ENCODE measurements around the gene MCRIP1.

The MCRIP1 gene

DNA sequence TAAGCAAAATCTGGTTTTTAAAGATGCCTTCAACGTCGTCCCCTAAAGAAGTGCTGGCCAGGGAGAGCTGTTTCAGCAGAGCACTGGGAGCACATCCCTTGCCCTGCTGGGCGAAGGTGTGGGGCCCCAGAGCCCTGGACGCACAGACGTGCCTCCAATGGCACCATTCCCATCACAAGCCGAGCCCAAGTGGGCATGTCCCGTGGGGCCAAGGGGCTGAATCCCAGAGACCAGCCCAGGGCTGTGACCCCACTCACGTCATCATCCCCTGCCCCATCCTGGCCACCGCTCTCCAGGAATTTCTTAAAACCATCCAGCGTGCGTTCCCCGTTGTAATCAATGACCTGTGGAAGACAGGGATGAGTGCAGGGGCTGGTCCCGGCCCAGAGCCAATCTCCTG, 11.8 kb upstream of the MCRIP1 start:
- TF ChIP-seq ZNF70 (CRISPR knock-in tag; IDR thresholded peaks at IDR 0.05) (no peak), ZNF565 (CRISPR knock-in tag; conservative IDR thresholded peaks at IDR 0.05; ENCODE audit: low read depth) (no peak), ZC3H10 (CRISPR knock-in tag; IDR thresholded peaks at IDR 0.05) (no peak), RARB (CRISPR knock-in tag; IDR thresholded peaks at IDR 0.05) (no peak), BACH2 (CRISPR knock-in tag; IDR thresholded peaks at IDR 0.05; ENCODE audit: borderline replicate concordance) (no peak), CSDC2 (CRISPR knock-in tag; IDR thresholded peaks at IDR 0.05) (no peak), ZFP30 (CRISPR knock-in tag; IDR thresholded peaks at IDR 0.05) (no peak), ISL1 (CRISPR knock-in tag; IDR thresholded peaks at IDR 0.05) (no peak), PPARA (CRISPR knock-in tag; IDR thresholded peaks at IDR 0.05; ENCODE audit: borderline replicate concordance) (no peak), SNAI2 (CRISPR knock-in tag; IDR thresholded peaks at IDR 0.05) (no peak), GLIS3 (CRISPR knock-in tag; IDR thresholded peaks at IDR 0.05) (no peak), TOX (CRISPR knock-in tag; IDR thresholded peaks at IDR 0.05; ENCODE audit: borderline replicate concordance) (no peak), ZFP3 (CRISPR knock-in tag; IDR thresholded peaks at IDR 0.05) (no peak), TCF4 (CRISPR knock-in tag; IDR thresholded peaks at IDR 0.05; ENCODE audit: borderline replicate concordance) (no peak), ESRRG (CRISPR knock-in tag; IDR thresholded peaks at IDR 0.05) (no peak), ARNTL (CRISPR knock-in tag; IDR thresholded peaks at IDR 0.05; ENCODE audit: borderline replicate concordance, low read depth) (no peak)
- TF ChIP-seq, protein P1, sequence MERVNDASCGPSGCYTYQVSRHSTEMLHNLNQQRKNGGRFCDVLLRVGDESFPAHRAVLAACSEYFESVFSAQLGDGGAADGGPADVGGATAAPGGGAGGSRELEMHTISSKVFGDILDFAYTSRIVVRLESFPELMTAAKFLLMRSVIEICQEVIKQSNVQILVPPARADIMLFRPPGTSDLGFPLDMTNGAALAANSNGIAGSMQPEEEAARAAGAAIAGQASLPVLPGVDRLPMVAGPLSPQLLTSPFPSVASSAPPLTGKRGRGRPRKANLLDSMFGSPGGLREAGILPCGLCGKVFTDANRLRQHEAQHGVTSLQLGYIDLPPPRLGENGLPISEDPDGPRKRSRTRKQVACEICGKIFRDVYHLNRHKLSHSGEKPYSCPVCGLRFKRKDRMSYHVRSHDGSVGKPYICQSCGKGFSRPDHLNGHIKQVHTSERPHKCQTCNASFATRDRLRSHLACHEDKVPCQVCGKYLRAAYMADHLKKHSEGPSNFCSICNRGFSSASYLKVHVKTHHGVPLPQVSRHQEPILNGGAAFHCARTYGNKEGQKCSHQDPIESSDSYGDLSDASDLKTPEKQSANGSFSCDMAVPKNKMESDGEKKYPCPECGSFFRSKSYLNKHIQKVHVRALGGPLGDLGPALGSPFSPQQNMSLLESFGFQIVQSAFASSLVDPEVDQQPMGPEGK (CRISPR knock-in tag; IDR thresholded peaks at IDR 0.05; ENCODE audit: borderline replicate concordance), result no peak
- TF ChIP-seq, protein P2, sequence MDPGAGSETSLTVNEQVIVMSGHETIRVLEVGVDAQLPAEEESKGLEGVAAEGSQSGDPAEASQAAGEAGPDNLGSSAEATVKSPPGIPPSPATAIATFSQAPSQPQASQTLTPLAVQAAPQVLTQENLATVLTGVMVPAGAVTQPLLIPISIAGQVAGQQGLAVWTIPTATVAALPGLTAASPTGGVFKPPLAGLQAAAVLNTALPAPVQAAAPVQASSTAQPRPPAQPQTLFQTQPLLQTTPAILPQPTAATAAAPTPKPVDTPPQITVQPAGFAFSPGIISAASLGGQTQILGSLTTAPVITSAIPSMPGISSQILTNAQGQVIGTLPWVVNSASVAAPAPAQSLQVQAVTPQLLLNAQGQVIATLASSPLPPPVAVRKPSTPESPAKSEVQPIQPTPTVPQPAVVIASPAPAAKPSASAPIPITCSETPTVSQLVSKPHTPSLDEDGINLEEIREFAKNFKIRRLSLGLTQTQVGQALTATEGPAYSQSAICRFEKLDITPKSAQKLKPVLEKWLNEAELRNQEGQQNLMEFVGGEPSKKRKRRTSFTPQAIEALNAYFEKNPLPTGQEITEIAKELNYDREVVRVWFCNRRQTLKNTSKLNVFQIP (CRISPR knock-in tag; IDR thresholded peaks at IDR 0.05; ENCODE audit: borderline replicate concordance, low read depth), result no peak
- no peak for ATAC-seq

GRCh38 chr17:81844327-81844851, 11.3 kb upstream of the MCRIP1 start:
- ATAC-seq, result no peak

More at GRCh38 chr17:81844327-81844851, 11.3 kb upstream of the MCRIP1 start:
- TF ChIP-seq ZNF565 (CRISPR knock-in tag; conservative IDR thresholded peaks at IDR 0.05; ENCODE audit: low read depth) (no peak), ARNTL (CRISPR knock-in tag; IDR thresholded peaks at IDR 0.05; ENCODE audit: borderline replicate concordance, low read depth) (no peak), ISL1 (CRISPR knock-in tag; IDR thresholded peaks at IDR 0.05) (no peak), ESRRG (CRISPR knock-in tag; IDR thresholded peaks at IDR 0.05) (no peak), CSDC2 (CRISPR knock-in tag; IDR thresholded peaks at IDR 0.05) (no peak), CREB5 (CRISPR knock-in tag; IDR thresholded peaks at IDR 0.05; ENCODE audit: low read depth) (no peak), ZNF70 (CRISPR knock-in tag; IDR thresholded peaks at IDR 0.05) (no peak), SNAI2 (CRISPR knock-in tag; IDR thresholded peaks at IDR 0.05) (no peak), TOX (CRISPR knock-in tag; IDR thresholded peaks at IDR 0.05; ENCODE audit: borderline replicate concordance) (no peak), OSR1 (CRISPR knock-in tag; IDR thresholded peaks at IDR 0.05) (no peak), GLIS3 (CRISPR knock-in tag; IDR thresholded peaks at IDR 0.05) (no peak), RARB (CRISPR knock-in tag; IDR thresholded peaks at IDR 0.05) (no peak), BACH2 (CRISPR knock-in tag; IDR thresholded peaks at IDR 0.05; ENCODE audit: borderline replicate concordance) (no peak), TCF4 (CRISPR knock-in tag; IDR thresholded peaks at IDR 0.05; ENCODE audit: borderline replicate concordance) (no peak), ZFP30 (CRISPR knock-in tag; IDR thresholded peaks at IDR 0.05) (no peak)
- TF ChIP-seq, protein P2 (CRISPR knock-in tag; IDR thresholded peaks at IDR 0.05; ENCODE audit: borderline replicate concordance, low read depth), result no peak
